ENCODE results near the gene SIRT7.

Gene SIRT7

GRCh38 chr17:81929253-81930141, 11.5 kb upstream of the SIRT7 start:
- TF ChIP-seq CEBPB (IDR thresholded peaks at IDR 0.05) (no peak), TAF1 (IDR thresholded peaks at IDR 0.05; ENCODE audit: low read depth) (no peak), FOXM1 (IDR thresholded peaks at IDR 0.05; ENCODE audit: borderline replicate concordance, low read depth) (no peak), NFIC (IDR thresholded peaks at IDR 0.05) (no peak), MAX (IDR thresholded peaks at IDR 0.05) (no peak), TEAD4 (IDR thresholded peaks at IDR 0.05) (no peak), REST (IDR thresholded peaks at IDR 0.05; ENCODE audit: low read depth) (no peak), EP300 (IDR thresholded peaks at IDR 0.05; ENCODE audit: borderline replicate concordance) (no peak), ZBTB7A (IDR thresholded peaks at IDR 0.05; ENCODE audit: low read depth) (no peak), USF1 (IDR thresholded peaks at IDR 0.05) (no peak), EGR1 (IDR thresholded peaks at IDR 0.05) (no peak), RAD21 (IDR thresholded peaks at IDR 0.05; ENCODE audit: low read depth) (no peak), CREB1 (IDR thresholded peaks at IDR 0.05; ENCODE audit: low read depth) (no peak), YY1 (IDR thresholded peaks at IDR 0.05; ENCODE audit: low read depth) (no peak), TCF12 (IDR thresholded peaks at IDR 0.05; ENCODE audit: low read depth) (no peak)

- TF ChIP-seq TEAD4 (IDR thresholded peaks at IDR 0.05) (no peak), MAX (IDR thresholded peaks at IDR 0.05) (0 out of 2 replicates have a peak, but pooled peaks have one; percentile 17)
Observed at GRCh38 chr17:81928544-81929252, 10.7 kb upstream of the SIRT7 start.

GRCh38 chr17:81927653-81928543, 9.9 kb upstream of the SIRT7 start, which contains the start of gene MAFG:
TSS of gene MAFG (minus strand) at chr17:81927735. CDS start at chr17:81923185, 4,550 bp downstream.
- TF ChIP-seq TCF12 (IDR thresholded peaks at IDR 0.05; ENCODE audit: low read depth): no peak
- TF ChIP-seq CREB1 (IDR thresholded peaks at IDR 0.05; ENCODE audit: low read depth): peak; percentile 59; the same call in 1 of the 2 replicates
- TF ChIP-seq REST (IDR thresholded peaks at IDR 0.05; ENCODE audit: low read depth): 0 out of 2 replicates have a peak, but pooled peaks have one; percentile 24
- peak; percentile 15; the same call in 1 of the 2 replicates for TF ChIP-seq YY1 (IDR thresholded peaks at IDR 0.05; ENCODE audit: low read depth)
- TF ChIP-seq NFIC (IDR thresholded peaks at IDR 0.05): peak; percentile 84
- peak; percentile 46; the same call in 1 of the 2 replicates for TF ChIP-seq TAF1 (IDR thresholded peaks at IDR 0.05; ENCODE audit: low read depth)
- TF ChIP-seq EGR1 (IDR thresholded peaks at IDR 0.05): 0 out of 2 replicates have a peak, but pooled peaks have one; percentile 16
- TF ChIP-seq CEBPB (IDR thresholded peaks at IDR 0.05): no peak
- TF ChIP-seq ZBTB7A (IDR thresholded peaks at IDR 0.05; ENCODE audit: low read depth): peak; percentile 90
- peak; percentile 98 for TF ChIP-seq USF1 (IDR thresholded peaks at IDR 0.05)
- no peak for TF ChIP-seq EP300 (IDR thresholded peaks at IDR 0.05; ENCODE audit: borderline replicate concordance)
- no peak for TF ChIP-seq RAD21 (IDR thresholded peaks at IDR 0.05; ENCODE audit: low read depth)
- TF ChIP-seq MAX (IDR thresholded peaks at IDR 0.05): peak; percentile 73
- no peak for TF ChIP-seq TEAD4 (IDR thresholded peaks at IDR 0.05)
- TF ChIP-seq FOXM1 (IDR thresholded peaks at IDR 0.05; ENCODE audit: borderline replicate concordance, low read depth): no peak

GRCh38 chr17:81927152-81927652, 9.2 kb upstream of the SIRT7 start:
- no peak for TF ChIP-seq TAF1 (IDR thresholded peaks at IDR 0.05; ENCODE audit: low read depth)
- TF ChIP-seq ZBTB7A (IDR thresholded peaks at IDR 0.05; ENCODE audit: low read depth): no peak
- TF ChIP-seq REST (IDR thresholded peaks at IDR 0.05; ENCODE audit: low read depth): no peak
- no peak for TF ChIP-seq YY1 (IDR thresholded peaks at IDR 0.05; ENCODE audit: low read depth)
- TF ChIP-seq RAD21 (IDR thresholded peaks at IDR 0.05; ENCODE audit: low read depth): no peak

Measured in Ishikawa (cell line).